UCSD-AML1 (cell line): ENCODE data around the gene SLCO3A1.
"Not testable (repeated sequence)": the region's sequence is repeated elsewhere in the genome, so short reads cannot be mapped to it uniquely, and the experiment has no call there.

ENCODE experiments used
- DNase-seq: peaks from one replicate; lab custom pipeline; 2025; ENCODE audit not compliant: unreplicated experiment; lab: John Stamatoyannopoulos, UW

Gene SLCO3A1

GRCh38 chr15:91961357-91961756 lies 107.8 kb downstream of the SLCO3A1 start:
- no peak for DNase-seq

- not testable (repeated sequence) for DNase-seq
These were observed 110.2 kb downstream of the SLCO3A1 start for GRCh38 chr15:91963747-91964146.

GRCh38 chr15:91965501-91966193 lies 112.1 kb downstream of the SLCO3A1 start:
- no peak for DNase-seq

- no peak for DNase-seq
These were observed 112.7 kb downstream of the SLCO3A1 start for GRCh38 chr15:91966194-91966552.

GRCh38 chr15:91967935-91968606 lies 114.6 kb downstream of the SLCO3A1 start:
- no peak for DNase-seq

GRCh38 chr15:91968610-91969009 lies 115.1 kb downstream of the SLCO3A1 start:
- DNase-seq: no peak

GRCh38 chr15:91970142-91970541 lies 116.6 kb downstream of the SLCO3A1 start:
- no peak for DNase-seq

GRCh38 chr15:91973481-91973880 lies 120.0 kb downstream of the SLCO3A1 start:
- no peak for DNase-seq

GRCh38 chr15:91974321-91974720 lies 120.8 kb downstream of the SLCO3A1 start:
- DNase-seq: no peak

- DNase-seq: no peak
These were observed 121.9 kb downstream of the SLCO3A1 start for GRCh38 chr15:91975241-91975978.

GRCh38 chr15:91976966-91977365 lies 123.5 kb downstream of the SLCO3A1 start:
- DNase-seq: no peak

- DNase-seq: no peak
These were observed 127.2 kb downstream of the SLCO3A1 start for GRCh38 chr15:91980502-91981267.

GRCh38 chr15:91981821-91982800 lies 128.6 kb downstream of the SLCO3A1 start:
- no peak for DNase-seq

- DNase-seq: no peak
These were observed 130.3 kb downstream of the SLCO3A1 start for GRCh38 chr15:91983729-91984340.

- no peak for DNase-seq
These were observed 131.8 kb downstream of the SLCO3A1 start for GRCh38 chr15:91985297-91985696.

GRCh38 chr15:91988071-91988470 lies 134.6 kb downstream of the SLCO3A1 start:
- DNase-seq: no peak

- DNase-seq: no peak
These were observed 135.1 kb downstream of the SLCO3A1 start for GRCh38 chr15:91988655-91989054.

GRCh38 chr15:91989821-91990220 lies 136.3 kb downstream of the SLCO3A1 start:
- DNase-seq: no peak

GRCh38 chr15:91992945-91993344 lies 139.4 kb downstream of the SLCO3A1 start:
- no peak for DNase-seq

GRCh38 chr15:91995146-91995545 lies 141.6 kb downstream of the SLCO3A1 start:
- no peak for DNase-seq
